ENCODE measurements around the gene TBX4. TPM values are rescaled to one million over a fixed set of nuclear protein-coding genes. Genes with fewer than 3 reads are reported as not detected.

Gene TBX4
- total and polyA plus RNA-seq, 2 of the 13 experiments (the other 11 are each of a cell fraction or from before 2014, with no cell fraction given) = 0.11 to 1.1 TPM

DNA sequence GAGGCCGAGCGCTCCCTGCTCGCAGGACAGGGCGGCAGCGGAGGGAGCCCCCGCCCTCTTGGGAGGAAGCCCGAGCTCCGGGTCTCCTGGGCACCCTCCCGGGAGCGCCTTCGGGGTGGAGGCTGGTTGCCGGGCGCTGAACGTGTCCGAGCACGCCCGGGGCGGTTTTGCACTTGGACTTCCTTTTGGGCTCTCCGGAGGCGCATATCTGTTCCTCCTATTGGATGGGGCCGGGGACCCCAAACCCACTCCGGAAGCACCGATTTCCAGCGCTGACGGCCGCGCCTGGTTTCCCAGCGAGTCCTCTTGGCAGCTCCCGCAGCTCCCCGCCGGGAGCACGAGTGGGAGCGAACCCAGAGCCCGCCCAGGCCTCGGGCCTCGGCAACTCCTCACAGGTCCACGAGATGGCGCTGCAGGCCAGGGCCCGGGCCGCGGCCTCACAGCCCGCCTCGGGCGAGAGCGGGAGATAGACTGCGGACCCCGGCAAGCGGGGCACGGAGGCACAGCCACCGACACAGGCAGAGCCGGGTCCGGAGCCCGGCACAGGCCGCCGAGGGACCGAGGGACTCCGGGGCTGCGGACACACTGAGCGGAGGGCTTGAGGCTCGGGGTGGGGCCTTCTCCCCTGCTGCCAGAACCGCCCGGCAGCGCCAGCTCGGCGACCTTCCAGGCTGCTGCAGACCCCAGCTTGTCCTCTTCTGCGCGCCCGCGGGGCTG is 39.9 kb upstream of the TBX4 start (continued):
- TF ChIP-seq ZMYM4 (CRISPR knock-in tag; IDR thresholded peaks at IDR 0.05) = peak; percentile 58; the same call in 1 of the 2 replicates
- TF ChIP-seq, protein P1, sequence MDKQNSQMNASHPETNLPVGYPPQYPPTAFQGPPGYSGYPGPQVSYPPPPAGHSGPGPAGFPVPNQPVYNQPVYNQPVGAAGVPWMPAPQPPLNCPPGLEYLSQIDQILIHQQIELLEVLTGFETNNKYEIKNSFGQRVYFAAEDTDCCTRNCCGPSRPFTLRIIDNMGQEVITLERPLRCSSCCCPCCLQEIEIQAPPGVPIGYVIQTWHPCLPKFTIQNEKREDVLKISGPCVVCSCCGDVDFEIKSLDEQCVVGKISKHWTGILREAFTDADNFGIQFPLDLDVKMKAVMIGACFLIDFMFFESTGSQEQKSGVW (CRISPR knock-in tag; IDR thresholded peaks at IDR 0.05; ENCODE audit: borderline replicate concordance) = no peak
- TF ChIP-seq TAF1 (CRISPR knock-in tag; IDR thresholded peaks at IDR 0.05) = peak; percentile 67; the same call in 1 of the 2 replicates
- TF ChIP-seq SIN3B (IDR thresholded peaks at IDR 0.05; ENCODE audit: low read length) = no peak
- TF ChIP-seq, protein P2, sequence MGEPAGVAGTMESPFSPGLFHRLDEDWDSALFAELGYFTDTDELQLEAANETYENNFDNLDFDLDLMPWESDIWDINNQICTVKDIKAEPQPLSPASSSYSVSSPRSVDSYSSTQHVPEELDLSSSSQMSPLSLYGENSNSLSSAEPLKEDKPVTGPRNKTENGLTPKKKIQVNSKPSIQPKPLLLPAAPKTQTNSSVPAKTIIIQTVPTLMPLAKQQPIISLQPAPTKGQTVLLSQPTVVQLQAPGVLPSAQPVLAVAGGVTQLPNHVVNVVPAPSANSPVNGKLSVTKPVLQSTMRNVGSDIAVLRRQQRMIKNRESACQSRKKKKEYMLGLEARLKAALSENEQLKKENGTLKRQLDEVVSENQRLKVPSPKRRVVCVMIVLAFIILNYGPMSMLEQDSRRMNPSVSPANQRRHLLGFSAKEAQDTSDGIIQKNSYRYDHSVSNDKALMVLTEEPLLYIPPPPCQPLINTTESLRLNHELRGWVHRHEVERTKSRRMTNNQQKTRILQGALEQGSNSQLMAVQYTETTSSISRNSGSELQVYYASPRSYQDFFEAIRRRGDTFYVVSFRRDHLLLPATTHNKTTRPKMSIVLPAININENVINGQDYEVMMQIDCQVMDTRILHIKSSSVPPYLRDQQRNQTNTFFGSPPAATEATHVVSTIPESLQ (CRISPR knock-in tag; conservative IDR thresholded peaks at IDR 0.05) = no peak
- TF ChIP-seq ZNF318 (CRISPR knock-in tag; IDR thresholded peaks at IDR 0.05) = no peak
- TF ChIP-seq, protein P3, sequence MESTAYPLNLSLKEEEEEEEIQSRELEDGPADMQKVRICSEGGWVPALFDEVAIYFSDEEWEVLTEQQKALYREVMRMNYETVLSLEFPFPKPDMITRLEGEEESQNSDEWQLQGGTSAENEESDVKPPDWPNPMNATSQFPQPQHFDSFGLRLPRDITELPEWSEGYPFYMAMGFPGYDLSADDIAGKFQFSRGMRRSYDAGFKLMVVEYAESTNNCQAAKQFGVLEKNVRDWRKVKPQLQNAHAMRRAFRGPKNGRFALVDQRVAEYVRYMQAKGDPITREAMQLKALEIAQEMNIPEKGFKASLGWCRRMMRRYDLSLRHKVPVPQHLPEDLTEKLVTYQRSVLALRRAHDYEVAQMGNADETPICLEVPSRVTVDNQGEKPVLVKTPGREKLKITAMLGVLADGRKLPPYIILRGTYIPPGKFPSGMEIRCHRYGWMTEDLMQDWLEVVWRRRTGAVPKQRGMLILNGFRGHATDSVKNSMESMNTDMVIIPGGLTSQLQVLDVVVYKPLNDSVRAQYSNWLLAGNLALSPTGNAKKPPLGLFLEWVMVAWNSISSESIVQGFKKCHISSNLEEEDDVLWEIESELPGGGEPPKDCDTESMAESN (CRISPR knock-in tag; conservative IDR thresholded peaks at IDR 0.05) = peak; percentile 95
- TF ChIP-seq, protein P4, sequence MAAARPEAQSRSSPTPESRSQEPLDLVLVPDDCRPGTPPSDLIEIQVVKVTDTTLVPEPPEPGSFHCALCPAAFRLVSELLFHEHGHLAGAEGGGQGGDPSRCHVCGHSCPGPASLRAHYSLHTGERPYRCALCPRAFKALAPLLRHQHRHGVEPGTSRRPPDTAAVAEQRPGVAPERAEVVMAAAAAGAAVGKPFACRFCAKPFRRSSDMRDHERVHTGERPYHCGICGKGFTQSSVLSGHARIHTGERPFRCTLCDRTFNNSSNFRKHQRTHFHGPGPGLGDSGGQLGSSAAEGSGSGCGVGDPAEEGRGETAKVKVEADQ (CRISPR knock-in tag; IDR thresholded peaks at IDR 0.05; ENCODE audit: borderline replicate concordance) = peak; percentile 92; the same call in 1 of the 2 replicates
- no peak for TF ChIP-seq SYNCRIP (IDR thresholded peaks at IDR 0.05; ENCODE audit: insufficient read depth, low read depth, low read length)
- no peak for TF ChIP-seq SMAD9 (CRISPR knock-in tag; IDR thresholded peaks at IDR 0.05)
- TF ChIP-seq ELK4 (CRISPR knock-in tag; IDR thresholded peaks at IDR 0.05; ENCODE audit: borderline replicate concordance) = no peak

Data from HepG2 (cell line).